Cardiac fibroblast (primary cell): Measurements from ENCODE around the gene GPR142.

Experiments
- DNase-seq, 2 donors: peaks; one replicate each; pipeline versions ENCODE4 v3.0.0 to v3.0.0-alpha.2; 2010; ENCODE audit warnings: low read depth in 2 of 2
- H3K4me3 ChIP-seq, 2 donors: replicated peaks in 1 of 2; 1 replicate in 1 of 2; 2 replicates in 1 of 2; pipeline ENCODE4 v1.5.1; 2011; ENCODE audit warnings: low read depth in 2 of 2, low read length in 2 of 2, mild to moderate bottlenecking in 2 of 2, moderate library complexity in 1 of 2
- CTCF ChIP-seq: IDR thresholded peaks from one replicate; pipeline ENCODE4 v1.5.1; 2011; ENCODE audit warnings: low read depth, mild to moderate bottlenecking, low read length, inconsistent platforms

GPR142 gene

DNA sequence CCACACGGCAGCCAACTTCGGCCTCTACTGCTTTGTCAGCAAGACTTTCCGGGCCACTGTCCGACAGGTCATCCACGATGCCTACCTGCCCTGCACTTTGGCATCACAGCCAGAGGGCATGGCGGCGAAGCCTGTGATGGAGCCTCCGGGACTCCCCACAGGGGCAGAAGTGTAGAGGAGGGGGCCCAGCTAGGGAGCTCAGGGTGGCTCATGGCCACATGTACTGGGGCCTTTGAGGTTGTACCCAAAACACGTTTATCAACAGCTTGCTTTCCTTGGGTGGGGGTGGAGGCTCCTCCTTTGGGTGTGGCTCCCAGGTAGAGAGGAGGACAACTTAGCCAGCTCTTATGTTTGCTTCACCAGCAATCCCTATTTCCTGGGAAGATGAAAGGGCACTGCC, 5.1 kb downstream of the GPR142 start:
- DNase-seq = no peak
- no peak for TF ChIP-seq CTCF
- H3K4me3 ChIP-seq = no peak overlapping the region

DNA sequence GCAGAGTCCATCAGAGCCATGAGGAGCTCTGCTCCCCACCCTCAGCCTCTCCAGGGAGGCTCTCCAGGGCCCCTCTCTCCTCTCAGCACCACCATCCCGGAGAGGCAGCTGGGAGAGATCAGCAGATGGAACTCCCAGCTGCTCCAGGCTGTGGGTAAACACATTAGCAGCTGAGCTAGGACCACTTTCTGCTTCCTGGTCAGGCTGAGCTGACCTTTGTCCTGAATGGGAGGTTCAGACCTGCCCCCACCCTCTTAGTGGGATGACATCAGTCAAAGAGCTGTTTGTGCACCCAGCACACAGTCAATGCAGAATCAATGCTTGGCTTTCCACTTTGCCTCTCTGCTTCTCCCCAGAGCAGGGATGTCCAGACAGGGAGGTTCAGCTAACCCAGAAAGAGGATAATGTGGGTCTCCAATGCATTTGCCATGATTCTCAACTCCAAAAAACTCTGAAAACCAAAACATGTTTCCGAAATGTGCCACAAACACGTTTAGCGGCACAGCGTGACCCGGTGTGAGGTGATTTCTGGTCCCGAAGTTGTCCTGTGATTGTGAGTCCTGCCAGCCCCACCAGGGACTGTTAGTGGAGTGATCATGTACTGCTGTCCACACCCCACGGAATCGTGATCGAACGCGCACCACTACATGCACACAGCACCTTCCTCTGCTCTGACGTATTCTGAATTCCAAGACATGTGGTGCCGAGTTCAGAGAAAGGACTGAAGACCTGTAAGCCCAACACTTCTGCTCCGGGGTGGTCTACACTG, 6.7 kb downstream of the GPR142 start:
- TF ChIP-seq CTCF = no peak
- H3K4me3 ChIP-seq = no peak overlapping the region
- no peak for DNase-seq

GRCh38 chr17:74374858-74375257, 7.6 kb downstream of the GPR142 start:
- DNase-seq = no peak
- no peak for TF ChIP-seq CTCF
- no peak overlapping the region for H3K4me3 ChIP-seq

DNA sequence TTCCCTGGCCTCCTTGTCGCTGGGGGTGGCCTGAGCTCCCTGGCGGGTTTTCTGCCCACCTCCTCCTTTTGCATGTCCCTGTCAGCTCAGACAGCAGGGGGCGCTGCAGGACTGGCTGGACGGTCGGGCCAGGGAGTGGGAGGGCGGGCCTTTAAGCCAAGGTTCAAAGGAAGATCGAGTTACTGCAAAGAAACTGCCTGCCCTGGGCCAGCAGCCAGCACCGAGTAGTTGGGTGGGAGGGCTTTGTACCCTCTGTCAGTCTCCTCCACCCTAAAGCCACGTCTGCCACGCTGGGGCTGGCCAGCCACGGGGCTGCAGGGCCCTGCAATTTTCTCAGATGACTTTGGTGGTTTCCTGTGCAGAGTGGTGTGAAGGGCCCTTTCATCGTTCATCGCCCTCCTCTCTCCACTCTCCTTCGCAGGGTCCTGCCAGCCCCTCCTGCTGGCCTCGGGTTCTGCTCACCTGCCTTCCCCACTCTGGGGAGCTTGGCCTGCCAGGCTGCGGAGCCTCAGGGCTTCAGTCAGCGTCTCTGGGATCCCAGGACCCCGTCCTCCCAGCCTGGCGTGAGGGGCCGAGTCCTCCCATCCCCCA, 12.3 kb downstream of the GPR142 start:
- H3K4me3 ChIP-seq = no peak overlapping the region

GRCh38 chr17:74380086-74380958, 13.0 kb downstream of the GPR142 start:
- no peak for TF ChIP-seq CTCF
- H3K4me3 ChIP-seq = no peak overlapping the region
- DNase-seq = no peak

More for the DNA sequence above, 12.3 kb downstream of the GPR142 start:
- DNase-seq = peak; percentile 71 to 87
- peak; percentile 88 for TF ChIP-seq CTCF

DNA sequence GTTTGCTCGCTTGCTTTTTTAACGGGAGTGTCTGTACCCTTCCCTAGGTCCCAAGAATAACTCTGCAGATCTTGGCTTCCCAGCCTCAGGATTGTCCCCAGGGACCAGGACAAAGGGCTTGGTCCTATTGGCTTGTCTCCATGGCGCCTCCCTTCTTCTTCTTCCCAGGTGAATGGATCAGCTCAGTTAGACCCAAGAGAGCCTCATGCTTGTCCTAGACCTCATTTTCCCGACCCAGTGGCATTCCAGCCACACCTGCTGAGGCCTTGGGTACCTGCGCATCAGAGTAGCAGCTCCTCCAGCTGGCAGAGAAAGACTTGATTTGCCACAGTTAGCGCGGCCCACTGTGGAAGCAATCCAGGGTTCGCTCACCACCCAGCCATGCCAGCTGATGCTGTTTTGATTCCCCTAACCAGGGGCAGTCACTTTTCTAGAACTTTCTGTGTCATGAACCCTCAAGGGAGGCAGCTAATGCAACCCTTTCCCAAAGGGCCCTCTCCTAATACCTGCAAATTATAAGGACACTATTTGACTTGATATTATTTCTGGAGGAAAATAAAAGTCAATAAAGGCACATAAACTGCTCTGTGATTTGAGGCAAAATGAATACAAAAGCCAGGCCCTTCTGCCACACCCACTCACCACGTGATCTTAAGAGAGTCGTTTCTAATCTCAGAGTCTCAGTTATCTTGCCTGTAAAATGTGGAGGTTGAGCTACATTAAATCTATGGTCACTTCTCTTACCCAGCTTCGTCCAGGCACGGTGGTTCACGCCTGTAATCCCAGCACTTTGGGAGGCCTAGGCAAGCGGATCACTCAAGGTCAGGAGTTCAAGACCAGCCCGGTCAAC, 13.9 kb downstream of the GPR142 start:
- no peak for DNase-seq
- H3K4me3 ChIP-seq = no peak overlapping the region
- TF ChIP-seq CTCF = no peak
